Duodenal mucosa (tissue), 2 donors: ENCODE data around the gene SYT7.
A peak's percentile ranks its signal among the peaks of the same experiment; 100 is the strongest.

Experiments
- H3K27ac ChIP-seq: one replicate; pipeline ENCODE4 v1.7.0; 2013; ENCODE audit warnings: low read depth, low read length
- H3K27me3 ChIP-seq, 2 donors: one replicate each; pipeline ENCODE4 v1.7.0; 2013; ENCODE audit warnings: low read length in 2 of 2, control low read depth in 1 of 2; ENCODE audit not compliant: insufficient read depth in 2 of 2, control insufficient read depth in 1 of 2
- H3K36me3 ChIP-seq, 2 donors: one replicate each; pipeline ENCODE4 v1.7.0; 2013; ENCODE audit warnings: low read length in 2 of 2, control low read depth in 1 of 2; ENCODE audit not compliant: insufficient read depth in 2 of 2, control insufficient read depth in 1 of 2
- H3K4me1 ChIP-seq, 2 donors: one replicate each; pipeline ENCODE4 v1.7.0; 2013; ENCODE audit warnings: low read length in 2 of 2, control low read depth in 1 of 2; ENCODE audit not compliant: insufficient read depth in 2 of 2, control insufficient read depth in 1 of 2
- H3K4me3 ChIP-seq, 2 donors: one replicate each; pipeline ENCODE4 v1.7.0; 2013; ENCODE audit warnings: low read length in 2 of 2, low read depth in 1 of 2
- H3K9ac ChIP-seq, 2 donors: one replicate each; pipeline ENCODE4 v1.7.0; 2013; ENCODE audit warnings: low read length in 2 of 2, low read depth in 1 of 2
- H3K9me3 ChIP-seq, 2 donors: one replicate each; pipeline ENCODE4 v1.7.0; 2013; ENCODE audit warnings: low read length in 2 of 2, control low read depth in 1 of 2; ENCODE audit not compliant: control insufficient read depth in 1 of 2

SYT7 gene

GRCh38 chr11:61555051-61555969 lies 25.6 kb downstream of the SYT7 start:
- no peak overlapping the region for H3K27ac ChIP-seq

DNA sequence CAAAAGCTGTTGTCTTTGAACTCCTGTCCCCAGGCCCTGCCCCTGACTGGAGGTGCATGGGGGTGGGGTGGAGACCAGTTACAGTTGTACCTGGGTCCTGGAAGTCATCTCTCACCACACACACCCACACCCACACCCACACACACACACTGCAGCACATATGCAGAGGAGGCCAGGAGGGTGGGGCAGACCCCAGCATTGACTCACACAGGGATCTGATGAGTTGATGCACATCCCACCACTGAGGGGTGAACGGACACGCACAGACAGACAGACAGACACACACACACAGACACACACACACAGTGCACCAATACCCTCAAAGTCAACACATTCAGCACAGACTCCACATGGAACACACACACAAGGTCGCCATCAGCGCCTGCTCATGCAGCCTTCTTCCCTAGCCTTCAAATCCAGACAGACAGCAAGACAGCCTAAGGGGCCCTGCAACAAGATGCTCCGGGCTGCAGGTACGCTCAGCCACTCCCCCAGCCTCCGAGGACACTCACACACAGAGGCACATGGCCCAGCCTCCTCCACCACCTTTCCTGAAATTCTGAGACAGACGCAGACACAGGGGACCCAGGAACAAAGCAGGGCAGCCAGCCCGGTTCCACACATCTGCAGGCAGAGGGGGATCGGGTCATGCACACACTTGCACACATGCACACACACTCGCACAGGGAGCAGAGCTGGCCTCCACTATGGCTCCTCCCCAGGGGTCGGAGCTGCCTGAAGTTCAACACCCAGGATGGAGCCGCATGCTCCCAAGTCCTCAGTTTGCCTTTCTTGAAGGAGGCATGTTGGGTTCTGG lies 26.5 kb downstream of the SYT7 start:
- Histone ChIP-seq H3K36me3 (no peaks in the 10 kb centered on the region), H3K9ac (no peak overlapping the region), H3K27me3 (peaks cover 38 to 56% of the 10 kb centered on the region in 2 donors), H3K4me3 (no peak overlapping the region), H3K27ac (no peak overlapping the region), H3K4me1 (no peaks in the 10 kb centered on the region), H3K9me3 (no peaks in the 10 kb centered on the region)

More at GRCh38 chr11:61555051-61555969, 25.6 kb downstream of the SYT7 start:
- Histone ChIP-seq H3K27me3 (peaks cover 42 to 62% of the 10 kb centered on the region in 2 donors), H3K36me3 (no peaks in the 10 kb centered on the region), H3K4me1 (no peaks in the 10 kb centered on the region), H3K9ac (no peak overlapping the region), H3K4me3 (no peak overlapping the region), H3K9me3 (no peaks in the 10 kb centered on the region)

- Histone ChIP-seq H3K27ac (peak overlapping the region; percentile 20), H3K4me3 (no peak overlapping the region), H3K4me1 (no peaks in the 10 kb centered on the region), H3K9ac (no peak overlapping the region), H3K36me3 (no peaks in the 10 kb centered on the region), H3K9me3 (no peaks in the 10 kb centered on the region), H3K27me3 (peaks cover 38 to 51% of the 10 kb centered on the region in 2 donors)
Observed at GRCh38 chr11:61553373-61554171, 27.3 kb downstream of the SYT7 start.

- H3K9ac ChIP-seq = no peak overlapping the region
- peaks cover 36 to 43% of the 10 kb centered on the region in 2 donors for H3K27me3 ChIP-seq
- H3K9me3 ChIP-seq = no peaks in the 10 kb centered on the region
- no peaks in the 10 kb centered on the region for H3K36me3 ChIP-seq
- no peaks in the 10 kb centered on the region for H3K4me1 ChIP-seq
- H3K27ac ChIP-seq = peak overlapping the region; percentile 1
- no peak overlapping the region for H3K4me3 ChIP-seq
Observed at GRCh38 chr11:61552108-61552635, 28.7 kb downstream of the SYT7 start.

DNA sequence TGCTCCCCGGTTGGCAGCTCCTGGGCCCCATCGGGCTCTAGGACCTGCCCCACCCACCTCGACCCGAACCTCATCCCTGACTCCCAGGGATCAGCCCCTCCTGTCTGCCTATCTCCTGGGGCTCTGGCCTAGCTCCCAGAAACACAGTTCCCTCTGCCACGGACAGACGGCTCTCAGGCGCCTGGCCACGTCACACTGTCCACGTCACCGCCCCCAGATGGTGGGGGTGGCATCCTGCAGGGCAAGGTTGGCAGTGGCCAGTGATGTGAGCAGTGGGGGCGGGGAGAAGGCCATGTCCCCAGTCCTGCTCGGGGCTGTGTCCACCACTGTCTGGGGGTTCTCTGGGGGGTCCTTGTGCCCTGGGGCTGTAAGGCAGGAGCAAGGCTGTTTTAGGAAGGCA lies 29.2 kb downstream of the SYT7 start:
- Histone ChIP-seq H3K27ac (no peak overlapping the region), H3K4me1 (no peaks in the 10 kb centered on the region), H3K36me3 (no peaks in the 10 kb centered on the region), H3K9ac (no peak overlapping the region), H3K4me3 (no peak overlapping the region), H3K27me3 (peaks cover 31 to 38% of the 10 kb centered on the region in 2 donors), H3K9me3 (no peaks in the 10 kb centered on the region)

DNA sequence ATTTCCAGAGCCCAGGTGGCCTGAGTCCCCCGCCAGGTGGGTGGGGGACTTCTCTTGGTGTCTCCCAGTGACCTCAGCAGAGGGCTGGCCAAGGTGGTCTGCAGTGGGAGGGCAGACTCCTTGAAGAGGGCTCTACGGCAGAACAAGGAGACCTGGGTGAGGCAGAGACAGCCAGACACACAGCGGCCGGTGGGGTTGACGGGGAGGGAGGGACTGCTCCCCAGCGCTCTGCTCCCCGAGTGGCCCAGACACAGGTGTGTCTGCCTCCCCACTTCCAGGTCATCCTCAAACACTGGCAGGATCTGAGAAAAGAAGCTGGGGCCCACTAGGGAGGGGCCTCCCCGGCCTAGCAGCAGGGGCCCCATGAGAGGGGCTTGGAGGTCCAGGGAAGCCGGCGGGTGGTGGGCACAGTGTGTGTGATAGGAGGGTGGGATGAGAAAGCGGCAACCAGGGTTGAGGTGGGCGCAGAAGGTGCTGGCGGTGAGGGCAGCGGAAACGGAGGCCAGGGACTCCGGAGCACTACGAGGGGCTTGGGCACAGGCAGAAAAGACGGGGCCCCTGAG lies 30.1 kb downstream of the SYT7 start:
- Histone ChIP-seq H3K9ac (no peak overlapping the region), H3K4me1 (no peaks in the 10 kb centered on the region), H3K9me3 (no peaks in the 10 kb centered on the region), H3K27ac (no peak overlapping the region), H3K27me3 (peaks cover 22 to 29% of the 10 kb centered on the region in 2 donors), H3K4me3 (no peak overlapping the region), H3K36me3 (no peaks in the 10 kb centered on the region)

DNA sequence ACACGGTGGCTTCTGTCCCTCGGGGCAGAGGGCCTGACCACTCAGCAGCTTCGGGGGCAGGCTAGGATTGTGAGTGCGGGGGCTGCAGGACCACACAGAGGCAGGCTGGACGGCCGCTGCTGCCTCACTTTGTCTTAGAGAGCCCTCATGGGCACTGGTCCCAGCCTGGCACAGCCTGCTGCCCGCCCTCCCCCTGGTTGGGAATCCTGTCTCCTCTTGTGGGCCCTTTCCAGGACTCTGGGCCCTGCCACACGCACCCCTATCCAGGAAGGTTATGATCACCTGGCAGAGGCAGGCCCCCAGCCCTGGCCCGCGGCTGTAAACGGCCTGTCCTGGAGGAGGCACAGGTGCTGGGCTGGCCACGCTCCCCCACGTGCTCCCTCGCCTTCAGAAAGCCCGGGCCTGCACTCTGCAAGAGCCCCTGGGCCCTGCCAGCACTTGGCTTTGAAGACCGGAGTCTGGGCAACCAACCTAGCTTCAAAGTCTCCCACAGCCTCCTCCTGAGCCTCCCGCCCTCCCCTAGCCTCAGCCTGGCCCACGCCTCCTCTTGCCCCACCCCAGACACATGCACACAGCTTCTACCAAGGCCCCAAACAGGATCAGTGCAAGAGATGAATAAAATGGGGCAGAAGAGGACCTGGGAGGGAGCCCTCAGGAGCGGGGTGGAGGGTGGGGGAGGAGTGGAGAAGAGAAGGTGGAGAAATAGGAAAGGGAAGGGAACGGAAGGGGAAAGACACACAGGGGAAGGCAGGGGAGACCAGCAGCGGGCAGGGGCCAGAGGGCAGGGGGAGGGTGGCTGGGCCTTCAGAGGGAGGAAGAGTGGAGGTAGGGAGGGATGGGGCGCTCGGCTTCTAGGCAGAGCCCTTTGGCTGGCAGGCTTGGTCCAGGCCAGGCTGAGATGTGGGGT lies 31.0 kb downstream of the SYT7 start:
- no peak overlapping the region for H3K4me3 ChIP-seq
- H3K27ac ChIP-seq = no peak overlapping the region
- H3K4me1 ChIP-seq = no peaks in the 10 kb centered on the region
- no peak overlapping the region for H3K9ac ChIP-seq
- no peaks in the 10 kb centered on the region for H3K9me3 ChIP-seq
- H3K27me3 ChIP-seq = peaks cover 18 to 24% of the 10 kb centered on the region in 2 donors
- no peaks in the 10 kb centered on the region for H3K36me3 ChIP-seq

DNA sequence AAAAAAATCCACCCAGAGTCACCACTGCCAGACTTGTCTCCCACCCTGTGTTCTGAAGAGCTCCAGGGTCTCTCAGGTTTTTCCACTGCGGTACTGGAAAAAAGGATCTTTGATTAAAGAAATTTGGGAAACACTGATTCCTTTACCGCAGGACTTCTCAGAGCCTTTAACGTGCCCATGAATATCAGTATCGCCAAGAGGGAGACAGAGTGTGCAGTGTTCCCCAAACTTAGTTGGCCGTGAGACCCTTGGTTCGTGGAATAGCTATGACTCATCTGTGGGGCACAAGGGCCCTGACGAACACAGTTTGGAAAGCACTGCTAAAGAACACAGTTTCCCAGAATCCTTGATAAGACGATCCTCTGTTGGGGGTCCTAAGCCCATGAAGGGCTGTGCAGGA lies 31.7 kb downstream of the SYT7 start:
- H3K36me3 ChIP-seq = no peaks in the 10 kb centered on the region
- H3K9me3 ChIP-seq = no peaks in the 10 kb centered on the region
- H3K27ac ChIP-seq = no peak overlapping the region
- peaks cover 12 to 19% of the 10 kb centered on the region in 2 donors for H3K27me3 ChIP-seq
- no peak overlapping the region for H3K9ac ChIP-seq
- H3K4me3 ChIP-seq = no peak overlapping the region
- H3K4me1 ChIP-seq = no peaks in the 10 kb centered on the region

DNA sequence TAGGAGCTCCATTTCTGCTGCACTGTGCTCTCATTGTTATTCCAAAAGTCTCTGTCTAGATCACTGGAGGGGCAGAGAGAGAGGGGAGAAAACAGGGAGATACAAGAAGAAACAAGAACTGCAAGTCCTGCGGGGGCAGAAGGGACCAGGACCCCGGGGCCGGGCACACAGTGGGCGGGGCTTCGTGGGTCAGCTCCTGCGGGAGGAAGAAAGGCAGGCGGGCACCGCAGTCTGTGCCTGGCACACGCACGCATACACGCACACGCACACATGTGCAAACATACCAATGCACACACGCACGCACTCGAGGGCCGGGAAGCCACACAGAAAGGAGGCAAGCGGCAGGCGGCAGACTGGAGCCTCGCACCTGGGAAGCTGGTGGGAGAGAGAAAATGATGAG lies 33.6 kb downstream of the SYT7 start:
- Histone ChIP-seq H3K4me1 (no peaks in the 10 kb centered on the region), H3K27ac (no peak overlapping the region), H3K9ac (no peak overlapping the region), H3K4me3 (no peak overlapping the region), H3K36me3 (no peaks in the 10 kb centered on the region), H3K27me3 (peaks cover 0 to 6% of the 10 kb centered on the region in 2 donors), H3K9me3 (no peaks in the 10 kb centered on the region)
